Ovary (tissue), 3 donors: ENCODE data around the gene SEC14L6.

Experiments used
- EP300 ChIP-seq: sonication (generic); formaldehyde crosslinking; IDR thresholded peaks from one replicate; pipeline ENCODE4 v1.6.1; 2017; ENCODE audit warnings: antibody characterized with exemption
- POLR2A ChIP-seq: fragments of 450-650 bp; IDR thresholded peaks from one replicate; pipeline ENCODE4 v1.6.1; 2017; ENCODE audit warnings: antibody characterized with exemption, mild to moderate bottlenecking, moderate library complexity
- TF ChIP-seq, protein P1 (sequence below), 3 donors: fragments of 450-650 bp in 2 of 3; fragments of 200-600 bp in 1 of 3; IDR thresholded peaks; one replicate each; pipeline versions ENCODE4 v1.5.1 to v1.8.0; 2016 to 2022; ENCODE audit warnings: antibody characterized with exemption in 3 of 3, mild to moderate bottlenecking in 1 of 3
- donor health status: DM: no; HTN: no; CAD: no.

DNA sequence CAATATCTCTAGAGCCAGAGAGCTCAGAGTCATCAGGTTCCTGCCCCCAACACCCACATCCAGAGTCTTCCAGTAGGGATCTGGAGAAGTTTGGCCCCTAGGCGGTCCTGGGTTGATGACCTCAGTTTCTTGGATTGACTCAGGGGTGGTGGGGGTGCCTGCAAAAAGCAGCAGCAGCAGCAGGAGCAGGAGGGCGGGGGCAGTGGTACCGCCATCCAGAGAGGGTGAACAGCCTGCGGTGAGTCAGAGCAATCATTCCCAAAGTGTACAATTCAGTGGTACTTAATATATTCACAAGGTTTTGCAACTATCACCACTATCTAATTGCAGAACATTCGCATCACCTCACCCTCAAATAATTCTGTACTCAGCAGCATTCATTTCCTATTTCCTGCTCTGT, 64.8 kb downstream of the SEC14L6 start:
- TF ChIP-seq, protein P1, sequence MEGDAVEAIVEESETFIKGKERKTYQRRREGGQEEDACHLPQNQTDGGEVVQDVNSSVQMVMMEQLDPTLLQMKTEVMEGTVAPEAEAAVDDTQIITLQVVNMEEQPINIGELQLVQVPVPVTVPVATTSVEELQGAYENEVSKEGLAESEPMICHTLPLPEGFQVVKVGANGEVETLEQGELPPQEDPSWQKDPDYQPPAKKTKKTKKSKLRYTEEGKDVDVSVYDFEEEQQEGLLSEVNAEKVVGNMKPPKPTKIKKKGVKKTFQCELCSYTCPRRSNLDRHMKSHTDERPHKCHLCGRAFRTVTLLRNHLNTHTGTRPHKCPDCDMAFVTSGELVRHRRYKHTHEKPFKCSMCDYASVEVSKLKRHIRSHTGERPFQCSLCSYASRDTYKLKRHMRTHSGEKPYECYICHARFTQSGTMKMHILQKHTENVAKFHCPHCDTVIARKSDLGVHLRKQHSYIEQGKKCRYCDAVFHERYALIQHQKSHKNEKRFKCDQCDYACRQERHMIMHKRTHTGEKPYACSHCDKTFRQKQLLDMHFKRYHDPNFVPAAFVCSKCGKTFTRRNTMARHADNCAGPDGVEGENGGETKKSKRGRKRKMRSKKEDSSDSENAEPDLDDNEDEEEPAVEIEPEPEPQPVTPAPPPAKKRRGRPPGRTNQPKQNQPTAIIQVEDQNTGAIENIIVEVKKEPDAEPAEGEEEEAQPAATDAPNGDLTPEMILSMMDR (IDR thresholded peaks at IDR 0.05): no peak
- TF ChIP-seq EP300: no peak
- no peak for TF ChIP-seq POLR2A
